Activated CD8-positive, alpha-beta memory T cell treated with anti-CD3 and anti-CD28 coated beads for 1 hour (primary cell): ENCODE results near the gene DNAH11.

ENCODE experiments used
- DNase-seq, 2 donors: peaks; one replicate each; pipeline ENCODE4 v3.0.0-alpha.2; 2020; ENCODE audit warnings: low read depth in 1 of 2; ENCODE audit errors: extremely low read depth in 1 of 2

The DNAH11 gene

DNA sequence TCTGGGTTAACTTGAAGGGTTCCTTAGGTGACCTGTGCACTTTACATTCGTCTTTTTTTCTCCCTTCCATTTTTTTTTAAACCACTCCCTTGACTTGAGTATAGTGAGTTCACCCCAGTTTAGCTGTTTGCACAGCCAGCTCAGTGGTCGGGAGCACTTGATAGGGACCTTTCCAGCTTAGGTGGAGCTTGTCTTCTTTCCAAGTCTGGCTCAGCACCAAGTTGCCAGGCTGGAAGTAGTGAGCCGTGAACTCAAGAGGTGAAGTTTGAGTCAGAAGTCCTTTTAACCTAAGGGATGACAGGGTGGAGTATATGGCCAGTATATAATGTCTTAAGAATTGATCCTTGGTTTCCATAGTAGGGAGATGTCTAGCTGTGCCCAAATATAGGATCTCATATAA, 7.2 kb downstream of the DNAH11 start:
- no peak for DNase-seq

DNA sequence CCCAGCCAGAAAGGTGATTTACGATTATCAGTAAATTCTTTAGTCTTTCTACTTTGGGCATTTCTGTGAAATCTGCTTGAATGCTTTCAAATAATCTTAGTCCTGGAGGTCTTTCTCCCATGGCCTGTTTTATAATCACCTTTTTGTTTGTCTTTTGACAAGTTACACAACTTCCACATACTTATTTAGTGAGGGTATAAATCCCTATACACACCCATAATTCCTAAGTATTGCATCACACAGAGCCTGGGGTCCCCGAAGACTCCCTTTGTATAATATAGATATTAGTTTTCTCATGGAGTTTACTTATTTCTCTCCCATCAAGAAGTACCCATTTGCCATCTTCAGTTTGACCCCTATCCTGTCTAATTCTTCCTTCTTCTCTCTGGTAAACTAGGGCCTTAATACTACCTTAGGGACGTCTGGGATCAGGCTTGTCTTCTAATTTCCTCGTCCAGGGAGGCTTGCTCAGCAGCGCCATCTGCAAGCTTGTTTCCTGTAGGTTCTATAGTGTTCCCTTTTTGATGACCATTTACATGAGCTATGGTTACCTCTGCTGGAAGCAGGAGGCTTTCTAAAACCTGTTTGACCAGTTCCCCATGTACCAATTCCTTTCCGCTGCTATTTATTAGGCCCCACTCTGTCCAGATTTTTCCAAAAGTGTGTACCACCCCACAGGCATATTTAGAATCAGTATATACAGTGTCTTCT, 8.1 kb downstream of the DNAH11 start:
- no peak for DNase-seq

DNA sequence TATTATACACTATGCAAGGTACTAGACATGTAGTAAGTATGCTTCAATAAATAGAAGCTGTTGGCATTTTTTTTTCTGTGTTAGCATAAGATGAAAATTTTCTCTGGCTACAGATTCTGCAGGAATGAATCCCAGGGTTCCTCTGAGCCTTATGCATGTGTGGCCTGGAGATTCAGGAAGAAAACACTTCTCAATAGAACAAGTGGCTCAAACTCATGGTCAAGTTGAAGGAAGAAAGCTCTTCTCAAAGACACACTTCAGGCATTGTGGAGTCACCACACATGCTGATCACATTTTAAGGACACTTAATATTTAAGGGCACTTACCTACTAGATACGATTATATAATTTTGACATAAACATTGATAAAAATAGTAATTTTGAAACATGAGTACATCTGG, 19.5 kb downstream of the DNAH11 start:
- DNase-seq: no peak

DNA sequence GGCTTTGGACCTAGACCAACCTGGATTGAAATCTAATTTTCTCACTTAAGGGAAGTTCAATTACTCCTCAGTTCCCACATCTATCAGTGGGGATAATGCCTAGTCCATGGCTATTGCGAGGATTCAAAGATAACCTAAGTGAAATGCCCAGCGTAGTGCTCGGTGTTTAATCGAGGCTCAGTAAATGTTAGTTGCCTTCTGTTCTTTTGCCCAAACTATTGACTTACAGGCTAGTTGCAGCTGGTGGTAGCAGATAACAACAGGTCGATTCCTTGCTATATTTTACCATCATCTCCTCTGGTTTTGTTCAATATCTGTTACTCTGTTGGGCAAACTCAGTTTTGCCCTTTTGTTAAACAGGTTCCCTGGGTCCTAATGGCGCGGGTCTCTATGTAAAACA, 22.8 kb downstream of the DNAH11 start:
- DNase-seq: no peak

DNA sequence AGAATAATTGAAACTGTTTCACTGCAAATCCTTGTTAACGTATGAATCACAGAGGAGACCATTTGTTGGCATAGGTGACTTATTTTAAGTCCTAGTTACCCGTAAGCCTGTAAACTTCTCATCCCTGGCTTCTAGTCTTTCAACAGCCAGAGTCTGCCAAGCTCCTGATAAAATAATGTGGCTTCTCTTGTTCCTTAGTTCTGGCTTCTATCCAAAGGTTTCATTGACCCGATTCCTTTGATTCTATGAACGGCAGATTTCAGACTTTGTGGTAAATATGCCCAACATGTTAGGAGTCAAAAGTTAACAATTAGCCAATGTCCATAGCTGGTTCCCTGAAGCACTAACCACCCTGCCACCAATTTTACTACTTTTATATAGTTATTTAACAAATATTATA, 23.3 kb downstream of the DNAH11 start:
- no peak for DNase-seq

DNA sequence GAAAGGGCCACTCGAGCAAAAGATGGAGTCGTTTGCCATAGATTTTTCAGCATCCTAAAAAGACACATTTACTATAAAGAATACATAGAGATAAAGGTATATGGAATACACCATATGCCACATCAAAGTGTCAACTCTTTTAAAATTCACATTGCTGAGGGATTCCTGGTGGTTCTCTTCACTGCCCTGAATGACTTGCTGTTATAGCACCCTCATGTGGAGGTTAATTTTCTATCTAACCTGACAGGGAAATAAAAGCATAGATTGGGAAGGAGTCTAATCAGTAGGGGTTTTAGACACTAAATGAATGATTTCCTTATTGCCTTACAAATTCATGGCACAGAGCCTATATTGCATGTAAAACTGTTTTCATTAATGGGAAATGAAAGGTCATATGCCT, 25.9 kb downstream of the DNAH11 start:
- DNase-seq: no peak

DNA sequence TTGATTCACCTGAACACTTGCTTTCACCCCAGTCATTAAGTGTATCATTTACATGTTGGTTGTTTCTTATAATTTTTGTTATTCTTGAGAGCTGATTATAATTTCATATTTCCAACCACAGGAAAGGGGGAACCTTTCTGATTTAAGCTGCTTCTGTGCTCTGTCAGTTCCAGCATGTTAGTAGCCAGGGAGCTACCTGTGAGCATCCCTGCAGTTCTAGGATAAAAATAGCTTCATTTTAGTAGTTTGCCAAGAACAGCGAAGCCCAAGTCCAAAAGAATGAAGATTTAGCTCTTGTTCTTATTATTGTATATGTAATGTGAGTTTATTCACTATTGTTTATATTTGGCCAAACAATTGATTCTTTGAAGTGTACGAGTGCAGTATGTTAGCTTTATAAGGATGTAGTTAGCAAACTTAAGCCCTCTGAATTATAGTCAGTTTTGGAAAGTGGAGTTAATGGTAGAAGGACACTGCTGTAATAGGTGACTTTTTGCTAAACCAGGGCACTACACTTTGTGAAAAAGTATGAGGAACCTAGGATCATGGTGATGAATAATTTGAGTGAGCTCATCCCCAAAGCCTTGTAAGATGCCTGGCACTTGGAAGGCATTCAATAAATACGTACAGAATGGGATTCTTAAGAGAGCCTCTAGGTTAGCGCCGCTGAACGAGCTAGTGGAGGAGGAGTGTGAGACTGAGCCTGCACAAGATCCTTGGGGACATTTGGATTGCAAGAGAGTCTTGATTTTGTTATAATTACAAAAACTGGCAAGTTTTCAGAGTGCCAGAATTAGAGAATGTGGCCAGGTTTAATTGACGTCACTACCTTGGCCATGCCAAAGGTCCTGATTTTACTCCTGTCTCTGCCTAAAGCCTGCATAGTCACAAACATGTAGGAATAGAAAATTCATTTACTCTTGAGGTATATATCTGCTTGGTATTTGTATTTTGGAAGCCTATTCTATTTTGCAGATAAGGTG, 29.8 kb downstream of the DNAH11 start:
- DNase-seq: no peak

DNA sequence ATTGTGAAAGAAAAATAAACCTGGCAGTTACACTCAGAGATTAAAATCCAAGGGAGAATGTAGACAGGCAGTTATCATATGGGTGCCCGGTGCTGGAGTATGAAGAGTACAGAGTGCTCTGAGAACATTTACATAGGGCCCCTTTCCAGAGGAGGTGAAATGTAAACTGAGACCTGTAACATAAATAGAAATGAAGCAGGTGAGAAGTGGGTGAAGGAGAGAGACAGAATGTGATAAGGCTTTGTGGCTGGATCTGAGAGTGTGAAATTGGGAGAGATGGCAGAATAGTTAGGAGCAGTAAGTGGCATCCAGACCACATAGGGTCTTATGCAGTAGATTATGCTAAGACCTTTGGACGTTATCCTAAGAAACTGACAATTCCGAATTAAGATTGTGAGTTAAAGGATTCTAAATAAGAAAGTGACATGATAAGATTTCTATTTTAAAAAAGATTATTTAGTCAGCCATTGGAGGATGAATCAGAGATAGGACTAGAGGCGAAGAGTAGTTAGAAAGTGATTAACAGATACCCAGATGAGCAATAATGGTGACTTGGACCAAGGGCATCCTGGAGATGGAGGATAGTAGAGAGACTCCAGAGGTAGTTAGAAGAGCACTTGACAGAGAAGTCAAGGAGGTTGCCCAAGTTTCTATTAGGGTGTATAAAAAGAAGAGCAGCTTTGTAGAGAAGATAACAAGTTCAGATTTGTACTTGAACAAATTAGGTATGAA, 36.7 kb downstream of the DNAH11 start:
- DNase-seq: no peak

DNA sequence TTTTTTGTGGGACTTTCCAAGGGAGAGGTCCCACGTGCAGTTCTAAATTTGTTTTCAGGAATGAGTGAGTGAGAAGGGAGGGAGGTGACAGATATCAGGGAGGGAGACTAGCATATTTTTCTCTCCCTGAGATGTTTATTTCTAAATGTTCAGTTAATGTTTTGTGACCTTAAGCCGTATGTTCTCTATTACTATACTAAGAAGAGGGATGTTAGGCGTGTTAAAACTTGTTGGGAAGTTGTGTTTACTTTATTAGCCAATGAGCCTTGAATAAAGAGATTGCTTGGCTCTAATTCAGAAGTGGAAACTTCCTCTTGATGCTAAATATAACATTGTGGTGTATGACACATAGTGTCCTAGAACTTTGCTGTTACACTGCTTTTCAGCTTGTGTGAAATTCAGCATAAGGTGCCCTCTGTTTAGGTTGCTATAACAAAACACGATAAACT, 37.3 kb downstream of the DNAH11 start:
- DNase-seq: no peak

DNA sequence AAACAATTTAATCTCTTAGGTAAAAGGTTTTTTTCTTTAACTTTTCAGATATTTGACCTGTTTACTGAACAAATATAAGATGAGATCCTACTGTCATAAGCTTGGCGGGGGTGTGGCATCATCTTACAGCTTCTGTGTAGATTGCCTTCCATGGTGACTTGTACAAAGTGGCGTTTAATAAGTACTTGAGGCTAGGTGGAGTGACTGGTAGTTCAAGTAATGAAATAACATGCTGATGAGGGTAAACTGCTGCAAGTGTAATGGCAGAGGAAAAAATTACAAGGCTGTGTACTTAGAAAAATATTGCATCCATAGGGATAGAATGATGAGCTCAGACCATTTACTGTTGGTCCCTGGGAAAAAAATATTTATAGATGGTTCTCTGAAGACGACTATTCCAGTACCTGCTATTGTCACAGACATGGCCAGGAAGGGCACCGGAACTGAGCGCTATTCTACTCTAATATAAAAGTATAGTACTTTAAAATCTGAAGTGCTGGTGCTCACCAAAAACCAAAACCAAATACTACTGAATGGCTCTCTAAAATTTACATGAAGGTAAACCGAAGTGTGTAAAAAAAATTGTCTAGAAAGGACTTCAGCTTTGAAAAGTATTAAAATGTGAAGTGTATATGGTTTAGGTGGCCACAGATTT, 42.4 kb downstream of the DNAH11 start:
- DNase-seq: no peak

DNA sequence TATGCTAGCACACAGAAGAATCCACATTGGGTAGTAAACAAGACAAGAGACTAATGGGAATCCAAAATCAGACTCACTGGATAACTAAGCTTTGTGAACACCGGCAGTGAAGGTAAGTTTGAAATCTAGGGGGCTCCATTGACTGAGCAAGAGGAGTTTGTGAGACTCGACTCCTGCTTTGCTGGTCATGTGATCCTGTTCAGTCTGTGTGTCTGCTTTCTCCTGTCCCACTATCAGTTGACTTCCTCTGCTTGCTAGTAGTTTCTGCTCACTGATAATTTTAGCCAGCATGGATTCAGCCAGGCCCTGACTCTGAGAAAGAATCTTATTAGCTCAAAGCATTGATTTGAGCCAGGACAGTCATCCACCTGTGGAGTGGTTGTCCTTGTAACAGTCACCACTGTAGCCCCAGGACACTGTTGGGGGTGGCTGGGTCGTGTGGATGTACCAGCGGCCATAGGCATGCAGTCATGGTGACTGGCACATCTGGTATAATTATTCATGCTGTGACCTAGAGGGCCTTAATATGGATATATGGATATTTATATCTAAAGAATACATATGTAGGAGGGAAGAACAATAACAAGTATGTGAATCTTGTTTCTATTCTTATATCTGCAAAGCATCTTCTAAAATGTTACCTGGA, 44.4 kb downstream of the DNAH11 start:
- no peak for DNase-seq

DNA sequence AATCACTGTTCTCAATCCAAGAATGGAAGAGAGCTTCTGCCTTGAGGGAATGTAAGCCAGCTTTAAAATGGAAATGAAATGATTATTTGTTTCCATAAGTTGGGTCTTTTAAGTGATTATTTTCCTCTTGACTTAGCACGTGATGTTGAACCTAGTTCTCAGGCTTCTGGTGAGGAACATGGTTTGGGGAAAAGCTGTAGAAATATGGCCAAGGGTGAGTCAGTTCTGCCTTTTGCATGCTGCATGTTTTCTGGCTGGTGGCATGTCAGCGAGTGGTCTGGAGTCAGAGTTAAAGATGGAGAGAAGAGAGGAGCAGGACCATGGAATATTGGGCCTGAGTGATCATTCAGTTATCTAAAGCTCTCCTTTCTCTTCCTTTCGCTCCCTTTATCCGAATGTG, 54.0 kb downstream of the DNAH11 start:
- DNase-seq: no peak

DNA sequence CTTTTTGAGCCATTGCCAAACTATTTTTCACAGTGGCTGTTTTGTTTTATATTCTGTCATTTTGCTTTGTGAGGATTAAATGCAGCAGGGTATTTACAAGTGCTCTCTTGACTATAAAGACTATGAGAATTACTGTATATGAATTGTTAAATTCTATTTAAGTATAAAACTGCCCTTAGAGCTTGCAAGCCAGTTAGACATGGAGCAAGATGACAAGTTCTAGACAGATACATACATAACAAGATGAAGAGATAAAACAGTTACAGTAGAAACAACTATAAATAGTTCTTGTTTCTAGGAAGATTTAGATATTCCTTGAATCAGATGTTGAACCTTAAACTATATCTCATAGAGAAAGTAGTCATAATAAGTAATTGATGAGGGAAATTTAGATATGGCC, 60.6 kb downstream of the DNAH11 start:
- DNase-seq: no peak

DNA sequence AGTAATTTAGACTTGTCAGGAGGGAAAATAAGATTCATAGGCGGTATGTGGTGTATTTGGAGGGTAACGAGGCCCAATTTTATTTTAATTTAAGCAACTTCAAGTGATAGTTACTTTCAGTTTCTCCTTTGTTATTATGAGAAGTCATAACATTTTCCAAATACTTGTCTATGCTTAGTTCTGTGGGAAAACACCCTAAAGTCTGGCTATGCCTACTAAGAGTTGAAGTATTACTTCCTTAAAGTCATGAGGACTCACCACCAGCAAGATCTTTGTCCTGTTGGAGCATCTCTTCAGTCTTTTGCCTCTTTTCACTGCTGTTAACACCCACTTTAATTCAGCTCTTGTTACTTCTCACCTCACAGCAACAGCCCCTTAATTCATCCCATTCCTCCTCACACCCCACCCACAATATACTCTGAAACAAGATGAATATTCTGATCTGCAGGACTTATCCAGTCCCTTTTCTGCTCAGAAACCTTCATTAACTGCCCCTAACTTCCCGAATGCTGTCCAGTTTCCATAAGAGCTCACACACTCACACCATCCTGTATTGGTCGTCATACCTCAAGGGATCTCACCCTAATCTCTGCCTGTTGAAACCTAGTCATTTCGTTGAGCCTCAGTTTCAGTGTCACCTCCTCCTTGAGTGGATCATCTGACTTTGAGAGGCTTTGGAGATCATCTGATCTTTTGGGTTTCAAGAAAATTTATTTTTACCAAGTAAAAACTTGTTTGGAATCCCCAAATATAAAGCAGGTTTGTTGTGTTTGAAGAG, 61.3 kb downstream of the DNAH11 start:
- no peak for DNase-seq

DNA sequence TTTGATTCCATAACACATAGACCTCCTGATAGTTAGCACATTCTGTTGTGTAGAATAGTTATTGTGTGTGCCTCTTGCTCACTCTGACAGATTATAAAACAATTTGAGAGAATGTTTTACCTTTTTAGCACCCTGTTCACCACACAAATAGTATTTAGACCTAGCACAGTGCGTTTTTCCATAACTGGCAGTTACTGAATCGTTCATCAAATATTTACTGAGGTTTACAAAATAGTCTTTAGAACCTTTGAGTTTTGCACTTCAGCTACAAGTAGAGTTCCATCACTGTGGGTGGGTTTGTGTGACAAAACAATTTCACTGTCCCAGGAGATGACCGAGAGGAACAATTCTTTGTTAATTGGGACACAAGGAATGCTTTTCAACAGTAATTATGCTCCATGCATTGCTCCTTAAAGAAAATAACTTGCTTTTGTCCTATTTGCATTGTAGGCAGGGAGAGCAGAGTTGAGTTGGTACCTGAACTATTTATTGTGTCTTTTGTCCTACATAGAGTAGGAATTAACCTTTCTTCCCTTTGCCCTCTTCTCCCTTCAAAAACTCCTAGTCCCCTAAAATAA, 62.3 kb downstream of the DNAH11 start:
- DNase-seq: no peak

DNA sequence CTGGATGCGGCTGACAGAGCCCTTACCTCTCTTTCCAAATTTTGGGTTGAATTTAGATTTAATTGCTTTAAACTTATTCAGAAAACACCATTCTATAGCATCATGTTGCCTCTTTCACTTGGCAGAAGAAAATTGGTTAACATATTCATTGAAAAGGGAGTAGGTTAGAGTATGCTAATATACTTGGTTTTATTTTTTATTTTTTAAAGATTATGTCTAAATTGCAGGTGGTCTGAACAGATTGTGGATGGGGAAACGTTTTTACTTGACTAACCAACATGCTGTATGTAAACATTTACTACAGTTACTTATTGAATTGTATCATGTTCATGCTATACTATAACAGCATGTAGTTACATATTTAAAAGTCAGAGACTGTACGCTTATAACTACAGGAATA, 65.6 kb downstream of the DNAH11 start:
- DNase-seq: no peak

DNA sequence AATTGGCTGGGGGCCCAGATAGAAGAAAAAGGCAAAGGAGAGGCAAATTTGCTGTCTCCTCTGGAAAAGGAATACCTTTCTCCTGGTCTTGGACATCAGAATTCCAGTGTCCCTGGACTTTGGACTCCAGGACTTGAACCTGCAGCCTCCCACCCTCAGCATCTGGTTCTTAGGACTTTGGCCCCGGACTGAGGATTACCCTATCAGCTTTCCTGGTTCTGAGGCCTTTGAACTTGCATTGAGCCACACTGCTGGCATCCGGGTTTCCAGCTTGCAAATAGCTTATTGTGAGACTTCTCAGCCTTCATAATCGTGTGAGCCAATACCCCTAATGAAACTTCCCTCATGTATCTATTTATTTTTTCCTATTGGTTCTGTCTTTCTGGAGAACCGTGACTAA, 68.3 kb downstream of the DNAH11 start:
- DNase-seq: no peak

DNA sequence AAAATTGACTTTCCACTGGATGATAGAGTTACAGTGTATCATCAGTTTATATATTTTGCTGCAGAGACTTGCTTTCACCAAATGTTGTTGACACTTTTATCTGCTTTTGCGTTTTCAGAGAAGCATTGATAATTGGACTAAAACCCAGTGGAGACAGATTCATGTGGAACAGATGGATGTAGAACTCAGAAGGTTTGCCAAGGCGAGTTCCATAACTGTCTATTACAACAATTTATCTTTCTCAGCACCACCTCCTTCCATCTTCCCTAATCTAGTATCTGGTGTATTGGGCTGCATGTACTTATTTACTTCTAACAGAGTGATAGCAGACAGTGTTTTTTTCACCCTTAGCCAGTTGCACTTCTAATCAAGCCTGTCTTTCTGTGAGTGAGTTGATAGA, 73.3 kb downstream of the DNAH11 start:
- no peak for DNase-seq

DNA sequence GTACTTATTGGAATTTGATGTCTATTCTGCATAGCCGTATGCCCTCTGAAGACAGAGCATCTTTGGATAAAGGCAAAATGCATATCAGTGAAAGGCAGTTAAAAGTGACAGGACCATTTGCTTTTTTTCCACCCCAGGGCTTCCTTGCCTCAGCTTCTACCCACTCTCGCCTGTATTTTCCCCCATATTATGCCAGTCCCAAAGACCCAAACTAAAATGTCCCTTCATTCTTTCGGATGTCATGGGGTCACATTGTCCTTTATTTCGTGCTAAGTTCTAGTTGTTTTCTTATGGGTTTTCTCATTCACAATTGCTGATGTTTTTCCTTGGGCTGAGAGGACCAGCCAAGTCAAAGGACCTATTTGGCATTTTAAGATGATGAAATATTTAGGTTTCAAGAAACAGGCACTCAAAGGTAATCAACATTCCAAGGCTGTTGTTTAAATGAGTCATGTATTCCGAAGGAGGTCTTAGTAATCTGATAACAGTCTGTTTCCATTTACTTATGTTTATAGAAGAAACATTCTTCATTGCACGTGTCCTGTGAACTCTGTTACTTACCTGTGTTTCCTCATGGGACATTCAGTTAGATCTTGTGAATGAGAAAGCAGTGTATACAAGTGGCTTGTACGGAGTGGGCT, 74.1 kb downstream of the DNAH11 start:
- no peak for DNase-seq
